ENCODE data around the gene FARP1.

GRCh38 chr13:98427331-98427995, 284.6 kb downstream of the FARP1 start:
- TF ChIP-seq CTCF (IDR thresholded peaks at IDR 0.05; ENCODE audit: low read depth, low read length, poor library complexity, severe bottlenecking) (no peak), EZH2phosphoT487 (IDR thresholded peaks at IDR 0.05; ENCODE audit: borderline replicate concordance, low read length) (no peak)

Data from DOHH2 (cell line).